ENCODE results near the gene TCF12.

TCF12 gene

GRCh38 chr15:56936929-56937328, 18.5 kb downstream of the TCF12 start:
- Histone ChIP-seq H3K4me1 (peaks cover 0 to 20% (median 4%) of the 10 kb centered on the region in 4 donors), H3K36me3 (no peaks in the 10 kb centered on the region), H3K27ac (no peak overlapping the region), H3K27me3 (no peaks in the 10 kb centered on the region), H3K9me3 (peaks cover 0 to 3% (median 2%) of the 10 kb centered on the region in 3 donors), H3K4me3 (no peak overlapping the region)
- DNase-seq = no peak
- intact Hi-C loops (cut with DNase I; ENCODE audit: low total_unique reads) = no loop called here
- TF ChIP-seq CTCF (IDR thresholded peaks at IDR 0.05) = no peak

DNA sequence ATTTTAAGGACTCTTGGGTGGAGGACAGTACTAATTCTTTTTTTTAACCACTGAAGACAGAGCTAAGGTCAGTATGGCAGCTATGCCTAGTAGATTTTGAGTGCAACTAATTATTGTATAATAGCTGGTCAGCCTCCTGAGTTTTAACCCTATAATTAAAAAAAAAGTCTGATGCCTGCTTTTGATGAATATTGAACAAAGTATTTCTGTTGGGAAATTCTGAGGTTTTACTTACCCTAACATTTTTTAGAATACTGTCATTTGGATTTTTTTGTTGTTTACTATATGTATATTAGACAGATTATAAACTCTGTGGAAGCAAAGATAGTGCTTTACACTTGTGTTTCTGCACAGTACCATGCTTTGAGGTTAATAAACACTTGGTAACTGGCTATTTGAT, 20.8 kb downstream of the TCF12 start:
- peaks cover 0 to 12% (median 0%) of the 10 kb centered on the region in 4 donors for H3K4me1 ChIP-seq

DNA sequence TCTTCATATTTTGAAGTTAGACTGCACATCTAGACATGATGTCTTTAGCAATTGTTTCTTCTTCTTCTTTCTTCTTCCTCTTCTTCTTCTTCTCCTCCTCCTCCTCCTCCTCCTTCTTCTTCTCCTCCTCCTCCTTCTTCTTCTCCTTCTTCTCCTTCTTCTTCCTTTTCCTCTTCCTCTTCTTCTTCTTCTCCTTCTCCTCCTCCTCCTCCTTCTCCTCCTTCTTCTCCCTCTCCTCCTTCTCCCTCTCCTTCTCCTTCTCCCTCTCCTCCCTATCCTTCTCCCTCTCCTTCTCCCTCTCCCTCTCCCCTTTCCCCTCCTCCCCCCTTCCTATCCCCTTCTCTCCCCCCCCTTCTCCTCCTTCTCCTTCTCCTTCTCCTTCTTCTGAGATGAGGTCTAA, 21.9 kb downstream of the TCF12 start:
- intact Hi-C loops (cut with DNase I; ENCODE audit: low total_unique reads) = no loop called here
- peaks cover under 1 to 2% (median under 1%) of the 10 kb centered on the region in 3 donors for H3K9me3 ChIP-seq
- DNase-seq = no peak
- H3K27ac ChIP-seq = no peak overlapping the region
- no peaks in the 10 kb centered on the region for H3K36me3 ChIP-seq
- no peaks in the 10 kb centered on the region for H3K27me3 ChIP-seq
- peaks cover 0 to 12% (median 0%) of the 10 kb centered on the region in 4 donors for H3K4me1 ChIP-seq
- no peak for TF ChIP-seq CTCF (IDR thresholded peaks at IDR 0.05)
- H3K4me3 ChIP-seq = no peak overlapping the region

More for the DNA sequence above, 20.8 kb downstream of the TCF12 start:
- no peak for TF ChIP-seq CTCF (IDR thresholded peaks at IDR 0.05)
- peaks cover 0 to 3% (median 2%) of the 10 kb centered on the region in 3 donors for H3K9me3 ChIP-seq
- DNase-seq = no peak
- no peaks in the 10 kb centered on the region for H3K36me3 ChIP-seq
- intact Hi-C loops (cut with DNase I; ENCODE audit: low total_unique reads) = no loop called here
- no peak overlapping the region for H3K4me3 ChIP-seq
- H3K27ac ChIP-seq = no peak overlapping the region
- no peaks in the 10 kb centered on the region for H3K27me3 ChIP-seq

DNA sequence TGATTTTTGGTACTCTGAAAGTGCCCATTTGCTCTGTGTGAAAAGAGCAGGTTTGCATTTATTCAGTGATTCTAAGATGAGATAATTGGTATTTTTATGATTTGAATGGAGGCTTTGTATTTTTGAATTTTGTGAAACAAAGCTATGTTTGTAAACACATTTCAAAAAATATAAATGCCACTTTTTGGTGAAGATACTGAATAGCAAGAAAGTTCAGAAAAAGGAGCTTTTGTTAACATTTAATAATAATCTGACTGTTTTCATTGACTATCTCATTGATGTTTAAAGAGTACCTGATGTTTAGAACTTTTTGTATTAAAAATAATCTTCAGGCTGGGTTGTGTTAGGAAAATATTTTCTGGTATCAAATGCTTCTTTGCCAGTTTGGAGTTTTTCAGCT, 23.7 kb downstream of the TCF12 start:
- H3K27ac ChIP-seq = no peak overlapping the region
- H3K9me3 ChIP-seq = peaks cover 0 to 8% (median 6%) of the 10 kb centered on the region in 3 donors
- intact Hi-C loops (cut with DNase I; ENCODE audit: low total_unique reads) = no loop called here
- no peak for TF ChIP-seq CTCF (IDR thresholded peaks at IDR 0.05)
- H3K36me3 ChIP-seq = peaks cover 0 to 8% (median 0%) of the 10 kb centered on the region in 3 donors
- H3K4me1 ChIP-seq = peaks cover 0 to 12% (median 0%) of the 10 kb centered on the region in 4 donors
- no peak overlapping the region for H3K4me3 ChIP-seq
- DNase-seq = no peak
- no peaks in the 10 kb centered on the region for H3K27me3 ChIP-seq

- no peaks in the 10 kb centered on the region for H3K27me3 ChIP-seq
- peaks cover 0 to 17% (median 0%) of the 10 kb centered on the region in 4 donors for H3K4me1 ChIP-seq
- intact Hi-C loops (cut with DNase I; ENCODE audit: low total_unique reads) = no loop called here
- no peak overlapping the region for H3K27ac ChIP-seq
- no peak overlapping the region for H3K4me3 ChIP-seq
- peaks cover 0 to 8% (median 0%) of the 10 kb centered on the region in 3 donors for H3K36me3 ChIP-seq
- DNase-seq = no peak
- H3K9me3 ChIP-seq = peaks cover 0 to 8% (median 6%) of the 10 kb centered on the region in 3 donors
- TF ChIP-seq CTCF (IDR thresholded peaks at IDR 0.05) = no peak
These were observed 25.0 kb downstream of the TCF12 start for GRCh38 chr15:56943403-56943802.

GRCh38 chr15:56944485-56944884, 26.0 kb downstream of the TCF12 start:
- Histone ChIP-seq H3K9me3 (peaks cover 0 to 8% (median 6%) of the 10 kb centered on the region in 3 donors), H3K27me3 (no peaks in the 10 kb centered on the region), H3K4me3 (no peak overlapping the region), H3K4me1 (peaks cover 0 to 23% (median 4%) of the 10 kb centered on the region in 4 donors), H3K36me3 (peaks cover 0 to 8% (median 0%) of the 10 kb centered on the region in 3 donors), H3K27ac (no peak overlapping the region)
- no peak for TF ChIP-seq CTCF (IDR thresholded peaks at IDR 0.05)
- DNase-seq = no peak
- intact Hi-C loops (cut with DNase I; ENCODE audit: low total_unique reads) = no loop called here
